Measurements from ENCODE around the gene SLC25A47. TPM values are rescaled to one million over a fixed set of nuclear protein-coding genes. Genes with fewer than 3 reads are reported as not detected.

Gene SLC25A47
- total and polyA plus RNA-seq, 4 donors, result 23.7 to 469 (median 291) TPM

- 75% methylated on average over 8 of the region's 8 CpGs for whole genome bisulfite sequencing
- no peaks in the 10 kb centered on the region for H3K9me3 ChIP-seq (ENCODE audit: control insufficient read depth in 4 of 4, low read length in 3 of 4)
- H3K9ac ChIP-seq (ENCODE audit: low read depth in 1 of 2, low read length in 2 of 2), result peak overlapping the region in 1 of 2 donors; percentile 82
- TF ChIP-seq RXRA (IDR thresholded peaks at IDR 0.05) (no peak), HNF4A (conservative IDR thresholded peaks at IDR 0.05) (no peak), GABPA (IDR thresholded peaks at IDR 0.05 in 1 of 2, conservative IDR thresholded peaks at IDR 0.05 in 1 of 2) (no peak), MAX (IDR thresholded peaks at IDR 0.05) (no peak), EGR1 (IDR thresholded peaks at IDR 0.05; ENCODE audit: low read depth in 2 of 2) (no peak), NR2F2 (IDR thresholded peaks at IDR 0.05) (no peak), REST (IDR thresholded peaks at IDR 0.05) (no peak), RAD21 (IDR thresholded peaks at IDR 0.05) (no peak), FOXA2 (IDR thresholded peaks at IDR 0.05) (no peak), YY1 (IDR thresholded peaks at IDR 0.05) (no peak), JUND (IDR thresholded peaks at IDR 0.05) (no peak), FOXA1 (IDR thresholded peaks at IDR 0.05) (no peak), ATF3 (IDR thresholded peaks at IDR 0.05) (no peak), SP1 (IDR thresholded peaks at IDR 0.05) (no peak), ZBTB33 (IDR thresholded peaks at IDR 0.05) (no peak)
- H3K4me3 ChIP-seq (ENCODE audit: low read depth in 1 of 3, low read length in 3 of 3), result peak overlapping the region; percentile 50 to 85 (median 81)
- no peaks in the 10 kb centered on the region for H3K27me3 ChIP-seq (ENCODE audit: control insufficient read depth in 4 of 4, insufficient read depth in 4 of 4, low read length in 3 of 4)
- no peak for DNase-seq (ENCODE audit: low spot score)
- H3K4me1 ChIP-seq (ENCODE audit: control insufficient read depth in 4 of 4, insufficient read depth in 4 of 4, low read length in 3 of 4), result peaks cover 6 to 25% (median 19%) of the 10 kb centered on the region in 4 donors
- peak overlapping the region; percentile 83 to 94 for H3K27ac ChIP-seq (ENCODE audit: low read depth in 1 of 2, low read length in 2 of 2)
- H3K36me3 ChIP-seq (ENCODE audit: control insufficient read depth in 4 of 4, insufficient read depth in 3 of 4, low read depth in 1 of 4, low read length in 3 of 4), result no peaks in the 10 kb centered on the region
These were observed 51.7 kb downstream of the SLC25A47 start for GRCh38 chr14:100374876-100375265.

GRCh38 chr14:100375266-100375962, 52.3 kb downstream of the SLC25A47 start:
- Histone ChIP-seq H3K36me3 (ENCODE audit: control insufficient read depth in 4 of 4, insufficient read depth in 3 of 4, low read depth in 1 of 4, low read length in 3 of 4) (no peaks in the 10 kb centered on the region), H3K4me3 (ENCODE audit: low read depth in 1 of 3, low read length in 3 of 3) (peak overlapping the region; percentile 81 to 86 (median 85)), H3K9ac (ENCODE audit: low read depth in 1 of 2, low read length in 2 of 2) (peak overlapping the region; percentile 82 to 87), H3K9me3 (ENCODE audit: control insufficient read depth in 4 of 4, low read length in 3 of 4) (no peaks in the 10 kb centered on the region), H3K27ac (ENCODE audit: low read depth in 1 of 2, low read length in 2 of 2) (peak overlapping the region; percentile 83 to 94), H3K4me1 (ENCODE audit: control insufficient read depth in 4 of 4, insufficient read depth in 4 of 4, low read length in 3 of 4) (peaks cover 6 to 25% (median 19%) of the 10 kb centered on the region in 4 donors), H3K27me3 (ENCODE audit: control insufficient read depth in 4 of 4, insufficient read depth in 4 of 4, low read length in 3 of 4) (no peaks in the 10 kb centered on the region)
- WGBS, result 5% methylated on average over 17 of the region's 17 CpGs
- DNase-seq (ENCODE audit: low spot score), result peak; percentile 51
- TF ChIP-seq ATF3 (IDR thresholded peaks at IDR 0.05) (peak; percentile 12), RXRA (IDR thresholded peaks at IDR 0.05) (peak; percentile 62 to 76), FOXA1 (IDR thresholded peaks at IDR 0.05) (no peak), TAF1 (conservative IDR thresholded peaks at IDR 0.05) (no peak)
